RWPE2 (cell line): ENCODE results near the gene BPIFA2.

Experiments
- ATAC-seq: fragments of 200-7000 bp; cut with Tn5 transposase; 3 replicates; pipeline ENCODE4 v1.9.1; 2021; ENCODE audit warnings: low read depth
- DNase-seq: peaks from one replicate; pipeline ENCODE4 v3.0.0-alpha.2; 2020; ENCODE audit warnings: low spot score
- H3K27ac ChIP-seq: fragments of 450-650 bp; 2 replicates; pipeline ENCODE4 v1.5.1; 2017; ENCODE audit warnings: mild to moderate bottlenecking; ENCODE audit not compliant: poor library complexity, severe bottlenecking
- H3K27me3 ChIP-seq: fragments of 250-450 bp; sonication (Bioruptor Pico); 2 replicates; pipeline ENCODE4 v1.5.1; 2021; ENCODE audit warnings: mild to moderate bottlenecking, moderate library complexity; ENCODE audit not compliant: insufficient read depth, poor library complexity, severe bottlenecking
- H3K36me3 ChIP-seq: fragments of 250-450 bp; sonication (Bioruptor Pico); 2 replicates; pipeline ENCODE4 v1.5.1; 2020; ENCODE audit warnings: low read depth, mild to moderate bottlenecking, moderate library complexity
- H3K4me1 ChIP-seq: fragments of 250-450 bp; sonication (Bioruptor Pico); 2 replicates; pipeline ENCODE4 v1.5.1; 2021; ENCODE audit warnings: mild to moderate bottlenecking, moderate library complexity; ENCODE audit not compliant: insufficient read depth, poor library complexity, severe bottlenecking
- H3K4me3 ChIP-seq: fragments of 250-450 bp; sonication (Bioruptor Pico); 2 replicates; pipeline ENCODE4 v1.5.1; 2021; ENCODE audit warnings: mild to moderate bottlenecking, moderate library complexity; ENCODE audit not compliant: severe bottlenecking
- H3K9me3 ChIP-seq: fragments of 250-450 bp; sonication (Bioruptor Pico); 2 replicates; pipeline ENCODE4 v1.5.1; 2021; ENCODE audit warnings: mild to moderate bottlenecking, moderate library complexity; ENCODE audit not compliant: severe bottlenecking
- TF ChIP-seq, protein P1 (sequence below): fragments of 450-650 bp; IDR thresholded peaks from one replicate; pipeline ENCODE4 v1.5.1; 2017; ENCODE audit warnings: mild to moderate bottlenecking, moderate library complexity; ENCODE audit not compliant: poor library complexity, severe bottlenecking

BPIFA2 gene

DNA sequence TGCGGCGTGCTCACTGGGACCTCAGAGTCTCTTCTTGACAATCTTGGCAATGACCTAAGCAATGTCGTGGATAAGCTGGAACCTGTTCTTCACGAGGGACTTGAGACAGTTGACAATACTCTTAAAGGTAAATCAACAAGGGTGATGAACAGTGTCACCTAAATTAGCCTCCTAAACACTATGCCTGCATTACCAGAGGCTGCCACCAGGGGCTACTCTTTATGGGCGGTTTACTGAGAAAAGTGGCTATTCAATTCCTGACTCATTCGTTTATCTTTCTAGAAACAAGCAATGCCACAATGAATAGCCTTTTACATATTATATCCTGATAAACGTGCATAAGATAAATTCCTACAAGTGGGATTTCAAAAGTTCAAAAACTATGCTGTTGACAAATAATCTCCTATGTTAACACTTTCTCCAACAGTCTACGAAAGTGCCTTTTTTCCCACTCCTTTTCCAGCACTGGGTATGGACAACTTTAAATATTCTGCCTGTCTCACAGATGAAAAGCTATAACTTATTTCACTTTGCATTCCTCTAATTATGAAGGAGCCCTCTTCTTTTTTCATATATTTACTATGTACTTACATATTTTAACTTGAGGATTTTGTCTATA is 1.3 kb downstream of the BPIFA2 start:
- Histone ChIP-seq H3K4me3 (no peak overlapping the region), H3K4me1 (no peaks in the 10 kb centered on the region), H3K27ac (no peak overlapping the region), H3K36me3 (no peaks in the 10 kb centered on the region), H3K9me3 (peaks cover 5% of the 10 kb centered on the region), H3K27me3 (no peaks in the 10 kb centered on the region)
- ATAC-seq = no peak
- DNase-seq = peak; percentile 31
- TF ChIP-seq, protein P1, sequence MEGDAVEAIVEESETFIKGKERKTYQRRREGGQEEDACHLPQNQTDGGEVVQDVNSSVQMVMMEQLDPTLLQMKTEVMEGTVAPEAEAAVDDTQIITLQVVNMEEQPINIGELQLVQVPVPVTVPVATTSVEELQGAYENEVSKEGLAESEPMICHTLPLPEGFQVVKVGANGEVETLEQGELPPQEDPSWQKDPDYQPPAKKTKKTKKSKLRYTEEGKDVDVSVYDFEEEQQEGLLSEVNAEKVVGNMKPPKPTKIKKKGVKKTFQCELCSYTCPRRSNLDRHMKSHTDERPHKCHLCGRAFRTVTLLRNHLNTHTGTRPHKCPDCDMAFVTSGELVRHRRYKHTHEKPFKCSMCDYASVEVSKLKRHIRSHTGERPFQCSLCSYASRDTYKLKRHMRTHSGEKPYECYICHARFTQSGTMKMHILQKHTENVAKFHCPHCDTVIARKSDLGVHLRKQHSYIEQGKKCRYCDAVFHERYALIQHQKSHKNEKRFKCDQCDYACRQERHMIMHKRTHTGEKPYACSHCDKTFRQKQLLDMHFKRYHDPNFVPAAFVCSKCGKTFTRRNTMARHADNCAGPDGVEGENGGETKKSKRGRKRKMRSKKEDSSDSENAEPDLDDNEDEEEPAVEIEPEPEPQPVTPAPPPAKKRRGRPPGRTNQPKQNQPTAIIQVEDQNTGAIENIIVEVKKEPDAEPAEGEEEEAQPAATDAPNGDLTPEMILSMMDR = peak; percentile 56

DNA sequence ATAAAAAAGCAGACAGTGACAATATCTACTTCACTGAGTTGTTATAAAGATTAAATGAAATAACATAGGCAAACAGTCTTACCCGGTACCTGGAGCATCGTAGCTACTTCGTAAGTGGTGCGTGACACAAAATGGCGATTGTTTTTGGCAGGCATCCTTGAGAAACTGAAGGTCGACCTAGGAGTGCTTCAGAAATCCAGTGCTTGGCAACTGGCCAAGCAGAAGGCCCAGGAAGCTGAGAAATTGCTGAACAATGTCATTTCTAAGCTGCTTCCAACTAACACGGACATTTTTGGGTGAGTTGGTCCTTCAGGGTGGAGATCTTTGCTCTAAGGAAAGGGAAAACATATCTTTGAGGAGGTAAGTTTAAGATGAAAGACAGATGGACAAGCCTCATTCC is 4.8 kb downstream of the BPIFA2 start:
- ATAC-seq = peak; percentile 53; the same call in 2 of the 3 replicates
- no peaks in the 10 kb centered on the region for H3K27me3 ChIP-seq
- no peak overlapping the region for H3K4me3 ChIP-seq
- H3K36me3 ChIP-seq = no peaks in the 10 kb centered on the region
- TF ChIP-seq, protein P1 = no peak
- H3K9me3 ChIP-seq = peaks cover 5% of the 10 kb centered on the region
- DNase-seq = peak; percentile 64
- H3K4me1 ChIP-seq = no peaks in the 10 kb centered on the region
- no peak overlapping the region for H3K27ac ChIP-seq

DNA sequence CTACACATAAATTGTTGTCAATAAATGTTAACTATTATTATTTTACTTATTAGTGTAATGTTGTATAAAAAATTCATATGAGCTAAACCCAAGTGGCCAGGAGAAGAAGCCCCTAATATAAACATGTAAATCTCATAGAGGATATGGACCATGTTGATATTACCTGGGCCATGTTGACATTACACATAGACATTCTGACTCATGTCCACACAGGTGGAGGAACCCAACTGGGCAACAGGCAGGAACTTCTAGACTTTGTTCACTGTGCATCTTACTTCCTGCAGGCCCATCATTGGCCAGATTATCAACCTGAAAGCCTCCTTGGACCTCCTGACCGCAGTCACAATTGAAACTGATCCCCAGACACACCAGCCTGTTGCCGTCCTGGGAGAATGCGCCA is 7.2 kb downstream of the BPIFA2 start:
- ATAC-seq (peak; percentile 47; the same call in 2 of the 3 replicates), DNase-seq (peak; percentile 53)
- Histone ChIP-seq H3K27me3 (no peaks in the 10 kb centered on the region), H3K27ac (no peak overlapping the region), H3K9me3 (peaks cover 3% of the 10 kb centered on the region), H3K36me3 (no peaks in the 10 kb centered on the region), H3K4me3 (no peak overlapping the region), H3K4me1 (no peaks in the 10 kb centered on the region)
- TF ChIP-seq, protein P1 = no peak

DNA sequence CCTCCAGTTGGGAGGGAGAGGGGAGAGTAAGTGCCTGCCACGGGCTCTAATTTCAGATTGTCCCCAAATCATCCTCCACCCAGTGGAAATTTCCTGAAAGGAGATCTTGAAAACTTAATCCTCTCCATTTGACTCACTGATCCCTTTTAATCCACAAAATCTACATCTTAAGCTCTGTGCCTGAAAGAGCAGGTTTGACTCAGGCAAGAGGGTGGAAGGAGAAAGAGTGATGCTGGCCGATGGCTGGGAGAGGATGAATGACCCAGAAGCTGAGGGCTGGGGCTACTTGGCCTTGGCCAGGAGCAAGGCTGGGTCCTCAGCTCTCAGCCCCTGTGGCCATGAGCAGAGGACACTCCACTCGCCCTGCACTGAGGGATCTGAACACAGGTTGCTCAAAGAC is 8.1 kb downstream of the BPIFA2 start:
- peaks cover 2% of the 10 kb centered on the region for H3K9me3 ChIP-seq
- H3K27me3 ChIP-seq = no peaks in the 10 kb centered on the region

DNA sequence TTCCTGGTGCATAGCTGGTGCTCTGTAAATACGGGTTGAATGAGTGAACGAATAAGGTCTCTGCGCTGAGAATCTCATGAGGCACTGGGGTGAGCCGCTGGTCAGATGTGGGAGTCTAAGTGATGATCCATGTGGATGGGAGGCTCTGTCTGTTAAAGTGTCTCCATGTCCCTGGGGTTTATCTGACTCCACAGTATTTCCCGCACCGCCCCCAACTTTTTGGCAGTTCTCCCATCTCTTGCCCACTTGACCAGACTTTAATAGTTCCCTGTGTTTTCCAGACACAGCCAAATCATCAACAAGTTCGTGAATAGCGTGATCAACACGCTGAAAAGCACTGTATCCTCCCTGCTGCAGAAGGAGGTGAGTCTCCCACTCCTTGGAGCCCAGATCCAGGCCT is 9.9 kb downstream of the BPIFA2 start:
- no peaks in the 10 kb centered on the region for H3K36me3 ChIP-seq
- H3K4me1 ChIP-seq = no peaks in the 10 kb centered on the region
- H3K4me3 ChIP-seq = no peak overlapping the region
- no peaks in the 10 kb centered on the region for H3K9me3 ChIP-seq
- ATAC-seq = no peak
- H3K27ac ChIP-seq = no peak overlapping the region
- no peaks in the 10 kb centered on the region for H3K27me3 ChIP-seq
- TF ChIP-seq, protein P1 = no peak
- peak; percentile 60 for DNase-seq

More for the DNA sequence above, 8.1 kb downstream of the BPIFA2 start:
- Histone ChIP-seq H3K4me1 (no peaks in the 10 kb centered on the region), H3K27ac (no peak overlapping the region), H3K36me3 (no peaks in the 10 kb centered on the region), H3K4me3 (no peak overlapping the region)
- TF ChIP-seq, protein P1 = no peak
- ATAC-seq (no peak), DNase-seq (no peak)
